ENCODE measurements around the gene LMTK2. TPM values are rescaled to one million over a fixed set of nuclear protein-coding genes. Genes with fewer than 3 reads are reported as not detected.
A peak's percentile ranks its signal among the peaks of the same experiment; 100 is the strongest.

LMTK2 gene
- polyA plus RNA-seq, 1 donor = 6.6 TPM

DNA sequence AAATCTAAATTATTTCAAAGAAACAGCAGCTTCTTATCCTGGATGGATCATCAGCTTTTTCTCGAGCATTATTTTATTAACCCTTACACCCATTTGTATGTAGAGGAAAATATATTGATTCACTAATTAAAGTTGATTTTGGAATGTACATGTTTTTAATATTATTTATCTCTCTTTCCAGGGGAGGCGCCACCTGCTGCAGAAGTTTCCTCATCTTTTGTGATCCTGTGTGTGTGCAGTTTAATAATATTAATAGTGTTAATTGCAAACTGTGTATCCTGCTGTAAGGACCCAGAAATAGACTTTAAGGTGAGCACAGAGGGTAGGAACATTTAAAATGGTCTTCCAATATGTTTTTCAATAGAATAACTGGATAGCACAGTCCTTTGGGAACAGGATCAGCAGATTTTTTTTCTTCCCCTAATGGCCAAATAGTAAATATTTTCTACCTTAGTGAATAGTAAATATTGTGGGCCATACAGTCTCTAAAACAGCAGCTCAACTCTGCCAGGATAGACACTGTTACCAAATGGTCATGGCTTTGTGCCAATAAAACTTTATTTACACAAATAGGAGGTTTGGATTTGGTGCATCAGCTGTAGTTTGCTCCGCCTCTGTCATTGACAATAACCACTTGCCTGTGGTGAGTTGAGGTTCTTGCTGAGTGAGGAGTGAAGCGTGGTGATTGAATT is 30.6 kb downstream of the LMTK2 start:
- no peak for DNase-seq (ENCODE audit: low read depth)

DNA sequence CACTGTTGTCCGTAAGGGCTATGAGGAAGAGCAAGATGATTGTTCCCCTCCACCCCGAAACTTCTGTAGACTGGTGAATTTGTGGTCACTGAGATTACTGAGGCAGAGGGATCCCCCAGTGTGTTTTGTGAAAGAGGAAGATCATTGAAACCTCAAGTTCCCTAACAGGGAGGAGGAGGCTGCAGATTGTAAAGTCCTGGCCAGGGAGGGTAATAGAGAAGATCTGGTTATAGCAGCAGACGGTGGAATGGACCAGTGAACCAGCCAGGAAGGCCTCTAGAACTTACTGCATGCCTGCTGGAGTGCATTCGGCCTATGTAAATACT is 31.1 kb downstream of the LMTK2 start:
- no peak for DNase-seq (ENCODE audit: low read depth)

DNA sequence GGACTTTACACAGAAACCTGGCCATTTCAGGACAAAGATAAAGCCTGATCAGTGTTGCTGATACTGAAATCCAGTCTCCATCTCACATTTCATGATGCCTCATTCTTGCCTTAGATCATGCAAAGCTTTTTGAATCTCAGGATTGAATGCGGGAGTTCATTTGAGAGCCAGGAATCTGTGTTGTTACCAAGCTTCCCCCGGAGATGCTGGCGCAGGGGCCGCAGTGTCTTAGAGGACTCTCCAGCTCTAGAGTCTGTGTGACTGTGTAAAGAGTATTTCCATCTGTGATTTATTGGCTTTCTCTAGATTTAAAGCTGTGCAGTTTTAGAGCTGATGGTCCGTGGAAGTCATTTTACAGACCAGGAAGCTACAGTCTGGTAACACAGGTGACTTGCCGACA is 32.0 kb downstream of the LMTK2 start:
- DNase-seq (ENCODE audit: low read depth) = no peak

DNA sequence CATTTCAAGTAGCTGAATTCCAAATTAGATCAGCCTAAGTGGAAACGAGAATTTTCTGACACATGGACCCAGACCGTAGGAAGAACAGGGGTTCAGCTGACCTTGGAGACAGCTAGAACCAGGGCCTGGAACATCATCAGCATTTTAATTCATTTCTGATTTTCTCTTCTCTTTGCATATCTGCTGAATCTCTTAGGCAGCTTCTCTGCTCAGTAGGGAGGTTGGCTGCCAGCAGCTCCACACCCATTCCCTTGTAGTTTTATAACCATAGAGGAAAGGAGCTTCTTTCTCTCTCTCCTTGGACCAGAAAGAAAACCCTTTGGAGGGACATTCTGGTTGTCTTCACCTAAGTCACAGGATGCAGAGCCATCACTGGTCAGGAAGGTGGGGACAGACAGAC is 36.0 kb downstream of the LMTK2 start:
- no peak for DNase-seq (ENCODE audit: low read depth)

DNA sequence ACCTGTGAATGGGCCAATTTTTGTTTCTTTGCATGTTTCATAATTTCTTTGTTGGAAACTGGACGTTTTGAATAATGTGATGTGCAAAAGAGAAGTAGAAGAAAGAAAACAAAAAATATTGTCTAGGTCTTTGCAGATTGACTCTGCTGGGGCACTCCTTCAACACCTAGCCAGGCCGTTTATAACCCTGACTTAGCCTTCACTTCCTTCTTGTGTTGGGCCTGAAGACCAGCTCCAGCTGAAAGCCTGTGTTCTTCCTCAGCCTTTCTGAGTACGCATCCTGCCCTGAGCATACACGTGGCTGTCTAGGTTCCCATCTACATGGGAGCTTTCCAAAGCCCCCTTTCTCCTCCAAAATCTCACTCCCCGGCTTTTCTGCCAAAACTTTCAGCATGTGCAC is 41.9 kb downstream of the LMTK2 start:
- DNase-seq (ENCODE audit: low read depth) = no peak

DNA sequence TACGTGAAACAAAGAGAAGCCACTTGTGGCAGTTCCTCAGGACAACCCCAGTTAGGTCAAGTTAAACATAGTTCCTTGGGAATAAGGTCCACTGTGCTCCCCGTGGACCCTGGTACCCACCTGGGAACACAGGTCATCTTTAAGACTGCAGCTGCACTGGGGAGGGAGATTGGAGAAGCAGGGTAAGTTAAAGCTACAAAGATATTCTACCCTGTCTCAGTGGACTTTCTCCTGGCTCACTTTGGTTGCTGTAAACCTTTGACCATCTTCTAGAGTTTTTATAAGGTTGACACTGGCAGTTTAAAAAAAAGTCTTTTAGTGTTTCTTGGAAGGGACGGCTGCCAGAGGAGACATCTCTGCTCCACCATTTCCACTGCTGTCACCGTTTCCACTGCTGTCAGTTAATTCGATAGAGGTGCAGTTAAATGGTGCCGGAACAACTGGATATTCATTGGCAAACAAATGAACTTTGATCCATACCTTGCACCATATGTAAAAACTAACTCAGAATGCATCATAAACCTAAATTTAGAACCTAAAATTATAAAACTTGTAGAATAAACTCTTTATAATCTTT is 42.5 kb downstream of the LMTK2 start:
- DNase-seq (ENCODE audit: low read depth) = no peak

DNA sequence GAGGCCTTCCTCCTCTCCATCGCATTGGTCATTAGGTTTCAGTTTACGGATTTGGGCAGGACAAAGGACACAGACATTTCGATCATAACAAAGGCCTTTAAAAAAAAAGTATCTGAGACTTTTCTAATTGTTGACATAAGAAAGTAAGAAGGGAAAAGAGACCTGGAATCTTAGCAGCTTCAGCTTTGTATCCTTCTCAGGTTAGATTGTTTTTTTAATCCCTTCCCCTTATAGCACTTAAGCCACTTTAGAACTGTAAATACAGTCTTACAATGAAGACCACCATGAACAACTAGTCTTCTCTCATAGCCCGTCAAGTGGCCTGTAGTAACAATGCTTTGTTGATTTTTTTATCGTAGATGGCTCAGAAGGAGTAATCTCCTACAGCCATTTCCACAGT is 45.2 kb downstream of the LMTK2 start:
- DNase-seq (ENCODE audit: low read depth) = no peak

DNA sequence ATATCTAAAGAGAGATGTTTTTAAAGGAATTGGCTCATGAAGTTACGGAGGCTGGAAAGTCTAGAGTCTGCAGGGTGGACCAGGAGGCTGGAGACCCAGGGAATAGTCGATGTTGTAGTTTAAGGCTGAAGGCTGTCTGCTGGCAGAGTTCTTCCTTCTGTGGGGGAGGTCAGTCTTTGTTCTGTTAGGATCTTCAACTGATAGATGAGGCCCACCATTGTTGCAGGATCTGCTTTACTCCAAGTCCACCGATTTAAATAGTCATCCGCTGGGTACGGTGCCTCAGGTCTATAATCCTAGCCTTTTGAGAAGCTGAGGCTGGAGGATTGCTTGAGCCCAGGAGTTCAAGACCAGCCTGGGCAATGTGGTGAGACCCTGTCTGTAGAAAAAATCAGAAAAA is 50.0 kb downstream of the LMTK2 start:
- DNase-seq (ENCODE audit: low read depth) = no peak

DNA sequence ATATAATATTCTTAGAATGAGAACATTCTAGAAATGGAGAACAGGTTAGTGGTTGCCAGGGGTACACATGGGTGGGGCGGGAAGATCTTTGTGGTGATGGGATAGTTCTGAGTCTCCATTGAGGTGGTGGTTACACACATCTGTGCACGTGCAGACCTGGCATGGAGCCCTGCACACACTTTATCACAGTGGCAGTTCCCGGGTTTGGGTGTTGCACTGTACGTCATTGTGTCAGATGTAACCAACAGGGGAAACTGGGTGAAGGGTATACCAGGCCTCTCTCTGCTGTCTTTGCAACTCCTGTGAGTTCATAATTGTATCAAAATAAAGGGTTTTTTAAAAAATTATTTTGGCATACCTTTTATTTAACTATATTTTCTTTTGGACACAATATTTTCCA is 51.1 kb downstream of the LMTK2 start:
- DNase-seq (ENCODE audit: low read depth) = no peak

DNA sequence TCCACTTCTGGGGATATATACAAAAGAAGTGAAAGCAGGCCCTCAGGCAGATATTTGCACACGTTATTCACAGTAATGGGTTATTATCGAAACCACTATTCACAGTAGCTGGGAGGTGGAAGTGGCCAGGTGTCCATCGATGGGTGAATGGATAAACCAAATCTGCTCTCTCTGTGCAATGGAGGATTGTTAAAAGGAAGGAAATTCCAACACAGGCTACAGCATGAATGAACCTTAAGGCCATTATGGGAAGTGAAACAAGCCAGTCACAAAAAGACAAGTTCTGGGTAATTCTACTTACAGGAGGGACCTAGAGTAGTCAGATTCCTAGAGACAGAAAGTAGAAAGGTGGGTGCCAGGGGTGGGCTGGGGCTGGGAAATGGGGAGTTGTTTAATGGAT is 56.1 kb downstream of the LMTK2 start:
- DNase-seq (ENCODE audit: low read depth) = no peak

DNA sequence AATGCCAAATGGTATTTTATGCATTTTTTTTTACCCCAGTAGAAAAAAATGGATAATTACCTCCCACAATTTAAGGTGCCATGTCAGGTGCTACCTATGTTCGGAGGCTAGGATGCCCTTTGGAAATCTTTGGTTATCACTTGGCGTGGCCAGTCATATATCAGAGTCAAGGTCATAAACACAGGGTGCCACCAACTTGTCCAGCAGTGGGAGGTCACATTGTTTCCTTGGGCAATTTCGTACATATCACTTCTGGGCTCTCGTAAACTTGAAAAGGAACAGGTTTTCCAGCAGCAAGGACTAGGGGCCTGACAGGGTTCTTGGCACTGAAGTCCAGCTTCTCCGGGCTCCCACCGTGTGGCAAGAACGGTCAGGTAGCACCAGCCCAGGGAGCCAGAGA is 56.6 kb downstream of the LMTK2 start:
- no peak for DNase-seq (ENCODE audit: low read depth)

DNA sequence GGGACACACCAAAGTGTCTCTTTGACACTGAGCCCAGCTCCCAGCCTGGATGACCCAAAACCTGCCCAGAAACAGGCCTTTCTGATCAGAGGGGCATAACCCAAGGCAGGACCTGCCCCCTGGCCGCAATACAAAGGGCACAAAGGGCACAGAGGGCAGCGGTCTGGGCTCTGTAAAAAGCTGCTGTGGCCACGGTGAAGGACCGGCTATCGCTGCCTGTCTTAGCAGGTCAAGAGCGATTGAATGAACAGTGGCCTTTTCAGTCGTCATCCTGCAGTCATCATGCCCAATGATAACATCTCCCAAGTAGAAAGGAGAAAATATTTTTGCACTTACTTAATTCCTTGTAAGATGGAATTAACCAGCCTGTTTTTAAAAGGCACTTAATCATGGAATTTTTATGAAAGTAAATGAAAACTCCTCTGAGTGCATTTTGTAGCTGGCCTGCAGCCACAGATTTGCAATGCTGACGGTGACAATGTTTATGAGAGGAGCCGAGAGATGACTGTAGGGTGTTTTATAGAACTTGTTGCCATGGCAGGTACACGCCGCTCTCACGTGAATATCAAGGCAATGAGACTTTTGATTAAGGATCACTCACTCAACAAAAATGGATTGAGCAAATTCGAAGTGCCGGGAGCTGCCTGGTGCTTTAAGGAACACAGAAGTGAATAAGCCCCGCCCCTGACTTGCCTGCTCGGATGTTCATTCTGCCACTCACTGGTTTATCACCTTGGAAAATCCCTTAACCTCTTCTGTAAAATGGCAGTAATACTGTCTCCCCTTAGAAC is 57.2 kb downstream of the LMTK2 start:
- DNase-seq (ENCODE audit: low read depth) = no peak

DNA sequence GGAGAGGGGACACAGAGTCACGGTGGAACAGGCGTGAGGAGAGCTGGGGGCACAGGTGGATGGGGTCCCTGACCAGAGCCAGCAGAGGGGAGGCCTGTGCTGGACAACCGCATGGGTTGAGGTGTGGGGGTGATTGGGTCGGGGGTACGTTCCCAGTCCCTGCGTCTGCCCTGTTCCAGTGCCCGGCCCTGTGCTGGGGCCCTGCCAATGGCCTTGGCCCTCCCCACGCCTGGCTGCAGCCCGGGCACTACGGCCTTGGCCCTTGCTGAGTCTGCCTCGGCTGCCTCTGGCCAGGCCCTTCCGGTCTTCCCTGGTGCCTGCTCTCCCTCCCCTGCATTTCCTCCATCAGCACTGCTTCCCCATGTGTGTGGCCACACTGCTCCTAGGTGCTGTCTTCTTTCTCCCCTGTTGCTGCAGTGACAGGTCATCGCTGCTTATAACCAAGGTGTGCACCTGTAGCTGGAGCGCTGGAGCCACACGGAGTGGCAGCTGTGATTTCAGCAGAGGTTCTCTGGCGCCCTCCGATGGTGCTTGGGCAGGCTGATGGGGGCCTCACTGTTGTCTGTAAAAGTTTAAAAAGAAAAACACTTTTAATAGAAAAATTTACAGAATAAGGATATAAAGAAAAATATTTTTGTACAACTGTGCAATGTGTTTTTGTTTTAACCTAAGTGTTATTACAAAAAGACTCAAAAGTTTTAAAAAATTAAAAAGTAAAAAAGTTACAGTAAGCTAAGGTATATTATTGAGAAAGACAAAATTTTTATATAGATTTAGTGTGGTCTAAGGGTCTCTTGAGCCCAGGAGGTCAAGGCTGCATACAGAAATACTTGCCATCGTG is 59.4 kb downstream of the LMTK2 start:
- no peak for DNase-seq (ENCODE audit: low read depth)

DNA sequence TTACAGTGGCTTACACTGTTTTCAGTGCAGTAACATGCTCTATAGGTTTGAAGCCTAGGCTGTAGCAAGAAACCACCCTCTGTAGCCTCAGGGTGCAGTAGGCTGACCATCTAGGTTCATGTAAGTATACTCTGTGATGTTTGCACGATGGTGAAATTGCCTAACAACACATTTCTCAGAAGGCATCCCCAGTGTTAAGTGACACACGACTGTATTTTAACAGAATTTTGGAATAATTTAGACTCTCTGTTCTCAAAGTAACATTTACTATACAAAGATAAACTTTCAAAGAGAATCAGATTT is 60.0 kb downstream of the LMTK2 start:
- no peak for DNase-seq (ENCODE audit: low read depth)

DNA sequence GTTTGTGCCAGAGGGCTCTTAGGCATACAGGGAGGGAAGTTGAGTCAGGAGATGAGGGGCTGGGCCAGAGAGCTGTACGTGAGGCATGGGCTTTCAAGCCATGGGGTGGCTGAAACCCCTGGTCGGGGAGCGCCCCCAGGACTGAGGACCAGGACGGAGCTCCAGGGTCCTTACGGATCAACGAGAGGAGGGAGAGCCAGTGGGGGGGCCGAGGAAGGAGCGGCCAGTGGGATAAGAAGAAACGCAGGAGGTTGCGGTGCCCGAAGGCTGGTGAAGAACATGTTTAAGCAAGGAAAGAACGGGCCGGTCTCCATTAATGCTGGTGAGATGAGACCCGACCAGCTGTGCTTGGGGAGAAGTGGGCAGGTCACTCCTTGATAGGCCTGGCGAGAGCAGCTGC is 61.0 kb downstream of the LMTK2 start:
- no peak for DNase-seq (ENCODE audit: low read depth)

DNA sequence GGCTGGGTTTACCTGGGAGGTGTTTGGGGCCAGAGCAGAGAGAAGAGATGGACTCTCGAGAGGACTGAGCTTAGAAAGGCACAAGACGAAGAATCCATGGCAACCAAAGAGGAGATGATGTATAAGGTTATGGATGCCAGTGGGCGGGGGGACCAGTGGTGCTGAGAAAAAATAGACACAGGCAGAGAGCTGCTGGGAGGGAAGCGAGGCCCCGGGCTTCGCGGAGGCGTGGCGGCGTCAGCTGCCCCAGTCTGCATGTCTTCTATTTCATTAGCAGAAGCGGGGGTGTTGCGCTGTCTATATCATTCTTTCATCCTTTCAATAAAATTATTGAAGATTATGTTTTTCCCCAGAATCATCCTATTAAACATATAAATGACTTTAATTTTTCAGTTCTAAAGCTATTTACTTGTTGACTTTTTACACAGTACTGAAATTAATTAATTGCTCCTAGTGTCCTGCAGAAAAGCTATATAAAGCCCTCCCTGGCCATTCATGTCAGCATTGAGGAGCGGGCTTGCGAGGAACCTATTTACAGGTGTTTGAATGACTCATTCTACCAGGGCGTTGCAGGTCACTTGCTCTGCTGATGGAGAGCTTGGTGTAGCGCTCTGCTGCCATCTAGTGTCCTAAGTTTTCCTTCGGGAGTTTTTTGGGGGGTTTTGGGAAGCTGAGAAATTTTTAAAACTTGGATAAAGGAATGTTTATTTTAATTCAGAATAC is 61.7 kb downstream of the LMTK2 start:
- peak; percentile 36 for DNase-seq (ENCODE audit: low read depth)

DNA sequence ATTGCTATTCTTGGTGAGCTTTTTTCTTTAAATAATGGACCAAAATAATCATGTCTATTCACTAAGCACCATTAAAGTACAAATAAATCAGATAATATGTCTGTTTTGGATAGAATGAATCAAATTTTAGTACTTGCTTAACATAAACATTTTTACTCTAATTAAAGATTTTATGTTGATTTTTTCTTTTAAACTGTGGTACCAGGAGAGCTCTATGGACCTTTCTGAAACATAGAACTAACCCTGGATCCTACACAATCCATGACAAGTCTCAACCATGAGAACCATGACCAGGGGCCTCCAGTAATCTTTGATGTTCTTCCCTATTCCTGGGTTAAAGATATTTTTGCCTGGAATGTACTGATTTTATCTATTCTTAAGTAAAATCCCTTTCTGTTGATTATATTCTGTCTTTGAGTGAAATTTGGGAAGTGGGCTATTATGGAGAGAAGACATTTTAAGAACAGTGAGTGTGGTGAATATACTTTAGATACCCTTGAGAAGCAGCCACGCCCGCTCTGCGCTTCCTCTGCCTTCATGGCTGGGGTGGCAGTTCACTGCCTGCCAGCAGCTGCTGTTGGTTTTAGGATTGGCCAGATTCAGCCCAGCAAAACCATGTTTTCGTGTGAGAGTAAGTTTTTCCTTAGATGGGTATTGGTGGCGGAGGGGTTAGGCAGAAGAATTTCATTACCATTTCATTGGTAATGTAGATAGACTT is 62.4 kb downstream of the LMTK2 start:
- DNase-seq (ENCODE audit: low read depth) = no peak

DNA sequence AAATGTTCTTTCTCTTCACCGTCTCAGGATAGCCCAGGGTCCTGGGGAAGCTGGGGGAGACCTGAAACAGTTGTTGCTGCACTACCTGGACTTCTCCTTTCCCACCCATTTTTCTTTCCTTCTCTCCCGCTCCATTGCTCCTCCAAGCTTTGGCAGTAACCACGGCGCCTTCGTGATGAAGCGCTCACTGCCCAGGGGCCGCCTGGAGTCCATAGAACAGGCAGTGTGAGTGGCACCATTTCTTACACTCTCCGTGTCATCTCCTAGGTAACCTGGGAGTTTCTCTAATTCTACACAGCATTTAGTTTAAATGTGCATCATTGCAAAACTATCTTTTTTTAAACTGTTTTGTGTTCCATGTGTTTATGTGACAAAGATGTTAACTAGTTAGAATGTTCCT is 64.3 kb downstream of the LMTK2 start:
- DNase-seq (ENCODE audit: low read depth) = no peak

DNA sequence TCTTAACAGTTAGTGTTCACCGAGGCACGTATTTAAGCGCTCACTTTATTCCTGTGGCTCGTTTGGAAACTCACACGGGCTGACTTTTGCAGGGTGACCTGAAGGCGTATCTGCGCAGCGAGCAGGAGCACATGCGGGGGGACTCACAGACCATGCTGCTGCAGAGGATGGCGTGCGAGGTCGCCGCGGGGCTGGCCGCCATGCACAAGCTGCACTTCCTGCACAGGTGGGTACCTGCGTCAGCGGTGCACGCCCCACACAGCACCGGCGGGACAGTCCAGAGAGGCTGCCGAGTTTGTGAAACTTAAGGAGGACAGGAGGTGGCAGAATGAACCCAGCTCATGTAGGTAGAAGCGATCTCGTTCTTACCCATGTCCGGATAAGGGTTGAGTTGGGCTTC is 64.8 kb downstream of the LMTK2 start:
- DNase-seq (ENCODE audit: low read depth) = no peak

DNA sequence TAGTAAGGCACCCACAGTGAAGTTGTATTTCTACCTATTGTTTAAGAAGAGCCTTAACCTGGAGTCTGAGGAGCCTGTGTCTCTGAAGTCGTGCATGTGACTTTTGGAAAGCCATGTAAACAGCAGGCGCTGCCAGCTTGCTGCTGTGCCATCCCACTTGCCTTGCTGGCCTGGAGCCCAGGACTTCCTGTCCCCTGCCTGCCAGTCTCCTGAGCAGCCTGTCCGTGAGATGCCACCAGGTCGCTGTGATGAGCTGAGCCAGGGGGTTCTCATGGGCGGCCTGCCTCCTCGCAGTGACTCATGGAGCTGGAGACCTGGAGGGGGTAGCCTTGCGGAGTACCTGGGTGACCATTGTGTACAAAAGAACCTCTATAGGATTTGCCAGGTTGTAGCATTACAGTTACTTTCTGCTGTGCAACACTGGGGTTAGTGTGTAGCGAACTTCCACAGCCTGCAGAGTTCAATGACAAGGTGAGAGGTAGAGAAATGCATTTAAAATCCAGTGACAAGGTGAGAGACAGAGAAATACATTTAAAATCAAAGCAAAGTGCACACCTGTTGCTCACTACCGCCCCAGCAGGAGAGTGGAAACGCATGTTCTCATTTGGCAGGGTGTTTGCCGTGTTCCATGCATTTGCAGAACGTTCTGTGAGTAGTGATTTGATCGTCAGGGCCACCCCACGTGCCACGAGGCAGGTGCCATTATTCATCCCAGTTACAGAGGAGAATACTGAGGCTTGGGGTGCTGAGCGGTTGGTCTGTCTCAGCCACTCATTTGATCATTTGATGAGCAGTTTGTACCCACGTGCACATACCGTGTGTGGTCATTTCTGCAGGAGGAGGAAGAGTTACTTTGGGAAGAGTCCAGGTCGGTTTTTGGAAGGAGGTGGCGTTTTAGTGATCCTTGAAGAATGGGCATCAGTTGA is 67.9 kb downstream of the LMTK2 start:
- no peak for DNase-seq (ENCODE audit: low read depth)
